HT-29 (cell line): ENCODE results near the gene DCAF11. TPM values are rescaled to one million over a fixed set of nuclear protein-coding genes. Genes with fewer than 3 reads are reported as not detected.

Experiments
- DNase-seq: peaks from one replicate; pipeline ENCODE4 v3.0.0-alpha.2; 2015; ENCODE audit warnings: low spot score
- total RNA-seq: library from RNA; depleted of rRNA; stranded (reverse); fragments of >200 nt; shearing (Covaris generic); gene quantifications from 2 replicates; pipeline ENCODE4 v1.2.3, GENCODE V29; 2014

The DCAF11 gene
- total RNA-seq, 1 experiment from 2014 or later: 75.8 TPM

GRCh38 chr14:24078146-24078545 is 36.4 kb upstream of the DCAF11 start:
- no peak for DNase-seq

GRCh38 chr14:24079491-24080141 is 35.0 kb upstream of the DCAF11 start:
- no peak for DNase-seq

- DNase-seq: no peak
These were observed 34.4 kb upstream of the DCAF11 start for GRCh38 chr14:24080142-24080530.

- DNase-seq: peak; percentile 24
These were observed 33.5 kb upstream of the DCAF11 start for GRCh38 chr14:24080888-24081738.

GRCh38 chr14:24081739-24082211 is 32.8 kb upstream of the DCAF11 start:
- DNase-seq: no peak

- no peak for DNase-seq
These were observed 32.0 kb upstream of the DCAF11 start for GRCh38 chr14:24082411-24083080.

- no peak for DNase-seq
These were observed 31.1 kb upstream of the DCAF11 start for GRCh38 chr14:24083462-24083861.

GRCh38 chr14:24084440-24084839 is 30.1 kb upstream of the DCAF11 start:
- DNase-seq: no peak

- no peak for DNase-seq
These were observed 29.4 kb upstream of the DCAF11 start for GRCh38 chr14:24085215-24085614.

GRCh38 chr14:24086193-24086955 is 28.2 kb upstream of the DCAF11 start:
- no peak for DNase-seq

- DNase-seq: no peak
These were observed 27.6 kb upstream of the DCAF11 start for GRCh38 chr14:24087004-24087403.

- no peak for DNase-seq
These were observed 26.5 kb upstream of the DCAF11 start for GRCh38 chr14:24088095-24088494.

GRCh38 chr14:24089890-24090289 is 24.7 kb upstream of the DCAF11 start:
- no peak for DNase-seq

GRCh38 chr14:24092110-24092504 is 22.5 kb upstream of the DCAF11 start:
- DNase-seq: no peak

GRCh38 chr14:24092505-24093206 is 21.9 kb upstream of the DCAF11 start:
- no peak for DNase-seq

- no peak for DNase-seq
These were observed 21.2 kb upstream of the DCAF11 start for GRCh38 chr14:24093207-24093900.

- DNase-seq: peak; percentile 77
These were observed 20.4 kb upstream of the DCAF11 start, which contains the start of gene PCK2 for GRCh38 chr14:24093901-24094840. TSS of gene PCK2 (plus strand) at chr14:24094311. CDS start at chr14:24094406, 95 bp downstream.

- no peak for DNase-seq
These were observed 19.7 kb upstream of the DCAF11 start for GRCh38 chr14:24094841-24095270.
